ENCODE data around the gene CDC73. TPM values are rescaled to one million over a fixed set of nuclear protein-coding genes. Genes with fewer than 3 reads are reported as not detected.

CDC73 gene
- total and polyA plus RNA-seq, 4 donors = 5.8 to 20.6 (median 12.6) TPM

DNA sequence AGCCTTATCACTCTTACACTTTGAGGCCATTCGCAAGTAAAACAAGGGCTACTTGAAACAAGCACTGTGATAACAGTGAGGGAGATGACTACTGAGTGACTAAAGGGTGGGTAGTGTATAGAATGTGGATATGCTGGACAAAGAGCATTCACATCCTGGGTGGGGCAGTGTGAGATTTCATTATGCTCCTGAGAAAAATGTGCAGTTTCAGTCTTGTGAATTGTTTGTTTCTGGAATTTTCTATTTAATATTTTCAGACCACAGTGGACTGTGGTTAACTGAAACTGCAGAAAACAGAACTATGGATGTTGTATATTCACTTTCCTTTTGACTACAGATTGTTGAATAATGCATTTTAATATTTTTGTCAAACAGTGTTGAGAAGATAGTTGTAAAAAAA, 89.7 kb downstream of the CDC73 start:
- WGBS = 86% methylated on average over 1 of the region's 1 CpG
- TF ChIP-seq JUND (IDR thresholded peaks at IDR 0.05) (no peak), MAX (IDR thresholded peaks at IDR 0.05) (no peak), SP1 (IDR thresholded peaks at IDR 0.05) (no peak), FOXA1 (IDR thresholded peaks at IDR 0.05) (no peak), TAF1 (conservative IDR thresholded peaks at IDR 0.05) (no peak), GABPA (IDR thresholded peaks at IDR 0.05 in 1 of 2, conservative IDR thresholded peaks at IDR 0.05 in 1 of 2) (no peak), RXRA (IDR thresholded peaks at IDR 0.05) (no peak), NR2F2 (IDR thresholded peaks at IDR 0.05) (no peak), HNF4G (IDR thresholded peaks at IDR 0.05) (no peak), YY1 (IDR thresholded peaks at IDR 0.05) (no peak), HNF4A (conservative IDR thresholded peaks at IDR 0.05) (no peak), FOXA2 (IDR thresholded peaks at IDR 0.05) (no peak), RAD21 (IDR thresholded peaks at IDR 0.05) (no peak), ZBTB33 (IDR thresholded peaks at IDR 0.05) (no peak), REST (IDR thresholded peaks at IDR 0.05) (no peak), EGR1 (IDR thresholded peaks at IDR 0.05; ENCODE audit: low read depth in 2 of 2) (no peak)
- TF ChIP-seq, protein P1, sequence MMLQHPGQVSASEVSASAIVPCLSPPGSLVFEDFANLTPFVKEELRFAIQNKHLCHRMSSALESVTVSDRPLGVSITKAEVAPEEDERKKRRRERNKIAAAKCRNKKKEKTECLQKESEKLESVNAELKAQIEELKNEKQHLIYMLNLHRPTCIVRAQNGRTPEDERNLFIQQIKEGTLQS (IDR thresholded peaks at IDR 0.05) = no peak
- TF ChIP-seq, protein P2, sequence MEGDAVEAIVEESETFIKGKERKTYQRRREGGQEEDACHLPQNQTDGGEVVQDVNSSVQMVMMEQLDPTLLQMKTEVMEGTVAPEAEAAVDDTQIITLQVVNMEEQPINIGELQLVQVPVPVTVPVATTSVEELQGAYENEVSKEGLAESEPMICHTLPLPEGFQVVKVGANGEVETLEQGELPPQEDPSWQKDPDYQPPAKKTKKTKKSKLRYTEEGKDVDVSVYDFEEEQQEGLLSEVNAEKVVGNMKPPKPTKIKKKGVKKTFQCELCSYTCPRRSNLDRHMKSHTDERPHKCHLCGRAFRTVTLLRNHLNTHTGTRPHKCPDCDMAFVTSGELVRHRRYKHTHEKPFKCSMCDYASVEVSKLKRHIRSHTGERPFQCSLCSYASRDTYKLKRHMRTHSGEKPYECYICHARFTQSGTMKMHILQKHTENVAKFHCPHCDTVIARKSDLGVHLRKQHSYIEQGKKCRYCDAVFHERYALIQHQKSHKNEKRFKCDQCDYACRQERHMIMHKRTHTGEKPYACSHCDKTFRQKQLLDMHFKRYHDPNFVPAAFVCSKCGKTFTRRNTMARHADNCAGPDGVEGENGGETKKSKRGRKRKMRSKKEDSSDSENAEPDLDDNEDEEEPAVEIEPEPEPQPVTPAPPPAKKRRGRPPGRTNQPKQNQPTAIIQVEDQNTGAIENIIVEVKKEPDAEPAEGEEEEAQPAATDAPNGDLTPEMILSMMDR (IDR thresholded peaks at IDR 0.05; ENCODE audit: low read depth, low read length, missing input control) = no peak
- Histone ChIP-seq H3K27ac (ENCODE audit: low read depth in 1 of 2, low read length in 2 of 2) (no peak overlapping the region), H3K9me3 (ENCODE audit: control insufficient read depth in 4 of 4, low read length in 3 of 4) (no peaks in the 10 kb centered on the region), H3K36me3 (ENCODE audit: control insufficient read depth in 4 of 4, insufficient read depth in 3 of 4, low read depth in 1 of 4, low read length in 3 of 4) (peaks cover 2 to 9% (median 5%) of the 10 kb centered on the region in 4 donors), H3K9ac (ENCODE audit: low read depth in 1 of 2, low read length in 2 of 2) (no peak overlapping the region), H3K4me1 (ENCODE audit: control insufficient read depth in 4 of 4, insufficient read depth in 4 of 4, low read length in 3 of 4) (no peaks in the 10 kb centered on the region), H3K27me3 (ENCODE audit: control insufficient read depth in 4 of 4, insufficient read depth in 4 of 4, low read length in 3 of 4) (no peaks in the 10 kb centered on the region), H3K4me3 (ENCODE audit: low read depth in 1 of 3, low read length in 3 of 3) (no peak overlapping the region)
- DNase-seq (ENCODE audit: low spot score) = no peak
